ENCODE data around the gene URAD. TPM values are rescaled to one million over a fixed set of nuclear protein-coding genes. Genes with fewer than 3 reads are reported as not detected.

Gene URAD
- total RNA-seq, 4 donors from 2014 or later, result not detected

DNA sequence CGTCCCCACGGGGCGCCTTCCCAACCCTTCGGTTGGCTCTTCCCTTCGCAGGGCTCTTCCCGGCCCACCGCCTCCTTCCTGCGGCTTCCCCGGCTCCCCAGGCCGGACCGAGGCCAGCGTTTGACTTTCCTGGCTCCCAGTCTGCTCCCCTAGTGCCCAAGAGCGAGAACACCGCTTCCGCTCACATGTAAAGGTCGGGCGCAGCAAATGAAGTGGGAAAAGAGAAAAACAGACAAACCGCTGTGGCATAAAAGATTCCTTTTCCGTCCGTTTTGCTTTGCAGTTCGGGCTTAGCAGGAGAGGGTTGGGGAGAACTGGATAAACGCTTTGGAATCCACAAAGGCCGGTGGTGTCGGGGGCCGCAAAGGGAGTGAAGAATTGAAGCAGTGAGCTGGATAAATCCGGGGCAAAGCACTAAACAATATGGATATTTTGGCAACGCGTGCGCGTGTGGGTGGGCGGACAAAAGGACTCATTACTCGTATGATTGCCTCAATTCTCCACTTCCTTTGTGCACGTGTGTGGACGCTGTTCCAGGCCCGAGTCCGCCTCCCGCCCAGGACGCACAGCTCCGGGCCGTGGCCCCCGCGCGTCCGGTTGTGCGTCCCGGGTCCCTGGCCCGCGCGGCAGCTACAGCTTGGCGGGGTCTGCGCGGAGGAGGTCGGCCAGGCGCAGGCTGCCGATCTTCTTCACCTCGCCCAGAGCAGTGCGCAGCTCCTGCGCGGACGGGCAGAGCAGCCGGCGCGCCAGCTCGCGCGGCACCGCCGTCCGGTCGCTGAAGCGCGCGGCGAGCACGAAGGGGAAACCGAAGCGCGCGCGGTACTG, 10.8 kb downstream of the URAD start:
- Histone ChIP-seq H3K4me3 (peak overlapping the region in 1 of 4 donors; percentile 19), H3K27ac (no peak overlapping the region), H3K4me1 (peaks cover 11 to 44% (median 16%) of the 10 kb centered on the region in 3 donors), H3K27me3 (peaks cover 8 to 100% (median 36%) of the 10 kb centered on the region in 4 donors), H3K9me3 (no peaks in the 10 kb centered on the region), H3K36me3 (no peaks in the 10 kb centered on the region)
- WGBS, 2 donors, result 1 to 3% methylated on average over 29 to 32 of the region's 80 CpGs
- intact Hi-C loops (cut with DNase I), result loop anchor here (5.0 kb wide), 1 partner anchor 145 kb away; no protein-coding TSS in a partner anchor
- TF ChIP-seq, protein P1, sequence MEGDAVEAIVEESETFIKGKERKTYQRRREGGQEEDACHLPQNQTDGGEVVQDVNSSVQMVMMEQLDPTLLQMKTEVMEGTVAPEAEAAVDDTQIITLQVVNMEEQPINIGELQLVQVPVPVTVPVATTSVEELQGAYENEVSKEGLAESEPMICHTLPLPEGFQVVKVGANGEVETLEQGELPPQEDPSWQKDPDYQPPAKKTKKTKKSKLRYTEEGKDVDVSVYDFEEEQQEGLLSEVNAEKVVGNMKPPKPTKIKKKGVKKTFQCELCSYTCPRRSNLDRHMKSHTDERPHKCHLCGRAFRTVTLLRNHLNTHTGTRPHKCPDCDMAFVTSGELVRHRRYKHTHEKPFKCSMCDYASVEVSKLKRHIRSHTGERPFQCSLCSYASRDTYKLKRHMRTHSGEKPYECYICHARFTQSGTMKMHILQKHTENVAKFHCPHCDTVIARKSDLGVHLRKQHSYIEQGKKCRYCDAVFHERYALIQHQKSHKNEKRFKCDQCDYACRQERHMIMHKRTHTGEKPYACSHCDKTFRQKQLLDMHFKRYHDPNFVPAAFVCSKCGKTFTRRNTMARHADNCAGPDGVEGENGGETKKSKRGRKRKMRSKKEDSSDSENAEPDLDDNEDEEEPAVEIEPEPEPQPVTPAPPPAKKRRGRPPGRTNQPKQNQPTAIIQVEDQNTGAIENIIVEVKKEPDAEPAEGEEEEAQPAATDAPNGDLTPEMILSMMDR (IDR thresholded peaks at IDR 0.05), result no peak
- TF ChIP-seq POLR2A (IDR thresholded peaks at IDR 0.05), result no peak
- DNase-seq, result no peak

DNA sequence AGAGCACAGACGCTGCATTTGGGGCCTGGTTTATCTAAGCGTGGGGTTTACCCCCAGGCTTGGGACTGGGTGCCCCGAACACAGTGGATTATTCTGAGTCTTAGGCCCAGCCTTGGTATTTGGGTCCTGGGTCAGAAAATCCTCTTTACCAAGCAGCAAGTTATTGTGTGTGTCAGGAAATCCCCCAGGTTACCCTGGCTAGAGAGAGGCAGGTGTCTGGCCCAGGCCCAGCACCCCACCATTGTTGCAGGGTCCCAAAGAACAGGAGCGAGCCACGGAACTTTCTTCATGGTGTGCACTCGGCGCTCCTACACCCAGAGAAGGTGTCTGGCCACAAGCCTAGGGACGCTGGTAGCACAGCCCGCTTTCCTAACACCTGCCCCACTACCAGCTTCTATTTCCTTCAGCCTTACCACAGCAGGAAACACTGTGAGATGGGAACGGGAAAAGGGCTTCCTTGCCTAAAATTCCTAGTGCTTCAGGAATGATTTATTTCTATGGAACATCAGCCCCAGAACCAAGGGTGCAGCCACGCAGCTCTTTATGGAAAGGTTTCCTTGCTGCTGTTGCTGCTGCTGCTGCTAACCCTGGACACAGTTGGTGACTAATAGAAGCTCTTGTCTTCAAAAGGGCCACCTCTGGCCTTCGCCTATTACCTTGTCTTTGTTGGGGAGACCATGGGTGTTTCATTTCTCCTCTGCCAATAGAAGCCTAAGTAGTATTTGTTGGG, 12.0 kb downstream of the URAD start:
- no peak overlapping the region for H3K27ac ChIP-seq
- WGBS, 2 donors, result 19% methylated on average over 9 of the region's 12 CpGs; no CpG with 5 or more reads in 1 of the 2 donors
- no peak for DNase-seq
- H3K4me1 ChIP-seq, result peaks cover 11 to 44% (median 16%) of the 10 kb centered on the region in 3 donors
- H3K9me3 ChIP-seq, result no peaks in the 10 kb centered on the region
- intact Hi-C loops (cut with DNase I), result loop anchor here (5.0 kb wide), 1 partner anchor 144 kb away; no protein-coding TSS in a partner anchor
- no peak overlapping the region for H3K4me3 ChIP-seq
- TF ChIP-seq, protein P1 (IDR thresholded peaks at IDR 0.05), result no peak
- TF ChIP-seq POLR2A (IDR thresholded peaks at IDR 0.05), result no peak
- H3K36me3 ChIP-seq, result no peaks in the 10 kb centered on the region
- peaks cover 8 to 100% (median 35%) of the 10 kb centered on the region in 4 donors for H3K27me3 ChIP-seq

DNA sequence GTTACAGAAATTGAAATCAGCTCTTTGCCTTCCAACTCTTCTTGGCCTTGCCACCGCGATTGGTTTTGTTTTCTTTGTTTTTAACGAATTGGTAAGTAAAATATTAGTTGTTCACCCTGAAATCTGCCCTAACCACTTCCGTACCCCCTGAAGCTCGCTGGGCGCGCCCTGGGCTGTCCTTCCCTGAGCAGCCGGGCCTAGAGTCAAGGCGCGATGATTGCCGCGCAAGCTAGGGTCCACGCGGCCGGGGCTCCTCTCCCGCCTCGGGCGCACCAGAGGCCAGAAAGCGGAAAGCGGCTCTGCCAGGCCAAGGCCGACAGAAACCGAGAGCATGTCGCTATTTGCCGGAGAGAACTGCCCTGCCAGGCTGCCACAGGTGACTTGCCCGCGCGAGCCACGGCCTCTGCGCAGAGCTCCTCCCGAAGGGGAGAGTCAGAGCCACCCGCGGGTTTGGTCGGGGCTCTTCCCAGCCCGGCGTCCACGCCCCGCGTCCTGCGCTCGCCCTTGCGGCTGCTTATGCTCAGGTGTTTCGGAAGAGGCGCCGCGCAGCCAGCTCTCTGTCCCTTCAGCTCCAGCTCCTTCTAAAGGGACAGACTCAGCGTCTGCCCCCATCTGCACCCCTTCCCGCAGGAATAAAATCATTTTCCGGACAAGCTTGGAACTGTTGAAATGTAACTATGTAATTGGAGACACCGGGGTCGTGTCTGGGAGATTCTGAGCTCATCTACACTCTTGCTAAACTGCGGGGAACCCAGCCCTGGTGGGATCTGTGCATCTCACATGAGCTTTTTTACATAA, 12.7 kb downstream of the URAD start:
- Histone ChIP-seq H3K9me3 (no peaks in the 10 kb centered on the region), H3K36me3 (no peaks in the 10 kb centered on the region), H3K27me3 (peaks cover 8 to 100% (median 39%) of the 10 kb centered on the region in 4 donors), H3K27ac (no peak overlapping the region), H3K4me3 (no peak overlapping the region), H3K4me1 (peaks cover 11 to 42% (median 16%) of the 10 kb centered on the region in 3 donors)
- DNase-seq, result no peak
- TF ChIP-seq, protein P1 (IDR thresholded peaks at IDR 0.05), result no peak
- no peak for TF ChIP-seq POLR2A (IDR thresholded peaks at IDR 0.05)
- intact Hi-C loops (cut with DNase I), result loop anchor here (5.0 kb wide), 1 partner anchor 143 kb away; no protein-coding TSS in a partner anchor
- 2 to 6% methylated on average over 11 to 19 of the region's 51 CpGs for WGBS, 2 donors

DNA sequence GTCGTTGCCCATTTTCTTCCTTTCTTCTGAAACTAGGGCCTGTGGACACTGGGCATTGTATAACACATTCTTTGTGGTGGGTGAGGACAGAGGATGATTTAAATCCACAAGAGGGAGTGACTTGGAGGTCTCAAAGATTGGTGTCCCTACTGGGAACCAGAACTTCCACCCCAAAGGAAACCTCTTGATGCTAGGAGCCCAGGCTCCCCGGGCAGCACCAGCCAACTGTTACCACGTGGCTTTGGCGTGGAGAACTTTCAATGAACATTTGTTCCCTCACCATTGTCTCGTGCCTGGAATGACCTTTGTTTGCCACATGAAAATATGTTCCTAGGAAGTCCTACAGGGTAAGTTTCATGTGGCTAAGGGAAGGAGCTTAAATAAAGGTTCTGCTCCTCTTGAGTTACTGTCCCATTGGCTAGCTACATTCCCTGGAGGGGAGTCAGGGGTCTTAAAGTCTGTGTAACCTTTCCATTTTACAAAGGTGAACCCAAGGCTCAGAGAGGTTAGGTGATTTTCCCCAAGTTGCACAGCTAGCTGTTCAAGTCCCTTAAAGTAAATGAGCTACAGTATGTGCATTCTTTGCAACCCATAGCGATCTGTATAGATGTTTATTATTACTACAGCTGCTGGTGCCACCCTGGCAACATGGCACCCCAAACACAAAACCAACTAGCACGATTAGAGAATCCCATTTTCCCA, 14.4 kb downstream of the URAD start:
- no peak for DNase-seq
- H3K36me3 ChIP-seq, result no peaks in the 10 kb centered on the region
- no peaks in the 10 kb centered on the region for H3K9me3 ChIP-seq
- H3K27me3 ChIP-seq, result peaks cover 9 to 100% (median 39%) of the 10 kb centered on the region in 4 donors
- TF ChIP-seq POLR2A (IDR thresholded peaks at IDR 0.05), result no peak
- TF ChIP-seq, protein P1 (IDR thresholded peaks at IDR 0.05), result no peak
- intact Hi-C loops (cut with DNase I), result no loop called here
- 10 to 12% methylated on average over 7 of the region's 7 CpGs for WGBS, 2 donors
- H3K4me1 ChIP-seq, result peaks cover 2 to 34% (median 6%) of the 10 kb centered on the region in 3 donors
- H3K27ac ChIP-seq, result no peak overlapping the region
- no peak overlapping the region for H3K4me3 ChIP-seq
